Neuronal stem cell (in vitro differentiated cells): Measurements from ENCODE around the gene GSE1.

Source experiments
- DNase-seq: peaks from one replicate; pipeline ENCODE4 v3.0.0-alpha.2; 2013; ENCODE audit warnings: low spot score
- H2AFZ ChIP-seq: one replicate; pipeline ENCODE4 v1.6.1; 2013; ENCODE audit warnings: mild to moderate bottlenecking, low read length, inconsistent platforms
- H2AK5ac ChIP-seq: 2 replicates; pipeline ENCODE4 v1.6.1; 2013; ENCODE audit warnings: low read depth, mild to moderate bottlenecking, inconsistent platforms, low read length, moderate library complexity, mixed read lengths
- H2BK120ac ChIP-seq: 2 replicates; pipeline ENCODE4 v1.6.1; 2013; ENCODE audit warnings: low read depth, mild to moderate bottlenecking, inconsistent platforms, low read length, moderate library complexity, mixed read lengths
- H2BK12ac ChIP-seq: one replicate; pipeline ENCODE4 v1.6.1; 2013; ENCODE audit warnings: low read length, inconsistent platforms
- H2BK15ac ChIP-seq: 2 replicates; pipeline ENCODE4 v1.6.1; 2013; ENCODE audit warnings: mild to moderate bottlenecking, low read length, inconsistent platforms, mixed read lengths
- H2BK5ac ChIP-seq: one replicate; pipeline ENCODE4 v1.6.1; 2013; ENCODE audit warnings: inconsistent platforms, mild to moderate bottlenecking, low read length, moderate library complexity
- H3K14ac ChIP-seq: one replicate; pipeline ENCODE4 v1.6.1; 2013; ENCODE audit warnings: low read length, inconsistent platforms
- H3K18ac ChIP-seq: 2 replicates; pipeline ENCODE4 v1.6.1; 2013; ENCODE audit warnings: low read length, inconsistent platforms
- H3K23ac ChIP-seq: 2 replicates; pipeline ENCODE4 v1.6.1; 2013; ENCODE audit warnings: low read depth, mild to moderate bottlenecking, mixed read lengths, low read length, inconsistent platforms; ENCODE audit not compliant: poor library complexity
- H3K27ac ChIP-seq: replicated peaks from 3 replicates; pipeline ENCODE4 v1.5.1; 2013; ENCODE audit warnings: low read length, inconsistent platforms
- H3K27me3 ChIP-seq, 3 experiments: 2 replicates each; pipeline ENCODE4 v1.6.1; 2013; ENCODE audit warnings: low read length in 3 of 3, mild to moderate bottlenecking in 2 of 3, inconsistent platforms in 1 of 3, low read depth in 1 of 3, mixed read lengths in 1 of 3, moderate library complexity in 1 of 3; ENCODE audit not compliant: control insufficient read depth in 3 of 3, insufficient read depth in 3 of 3
- H3K36me3 ChIP-seq, 2 donors: replicated peaks in 1 of 2; 2 replicates each; pipeline ENCODE4 v1.6.1; 2013; ENCODE audit warnings: low read length in 2 of 2; ENCODE audit not compliant: control insufficient read depth in 2 of 2, insufficient read depth in 2 of 2
- H3K4ac ChIP-seq: 2 replicates; pipeline ENCODE4 v1.6.1; 2013; ENCODE audit warnings: inconsistent platforms, mild to moderate bottlenecking, low read length, moderate library complexity
- H3K4me1 ChIP-seq, 2 donors: 1 replicate in 1 of 2; 2 replicates in 1 of 2; pipeline ENCODE4 v1.6.1; 2013; ENCODE audit warnings: low read length in 2 of 2, low read depth in 1 of 2; ENCODE audit not compliant: control insufficient read depth in 2 of 2, insufficient read depth in 1 of 2
- H3K4me2 ChIP-seq: one replicate; pipeline ENCODE4 v1.6.1; 2013; ENCODE audit warnings: mild to moderate bottlenecking, low read length, inconsistent platforms; ENCODE audit not compliant: insufficient read depth, poor library complexity, severe bottlenecking
- H3K4me3 ChIP-seq, 2 donors: 2 replicates each; pipeline ENCODE4 v1.5.1; 2013; ENCODE audit warnings: low read length in 2 of 2, mild to moderate bottlenecking in 2 of 2, inconsistent platforms in 1 of 2, moderate library complexity in 1 of 2
- H3K79me1 ChIP-seq: one replicate; pipeline ENCODE4 v1.6.1; 2013; ENCODE audit warnings: low read depth, mild to moderate bottlenecking, inconsistent platforms, low read length, moderate library complexity
- H3K9ac ChIP-seq: one replicate; pipeline ENCODE4 v1.6.1; 2013; ENCODE audit warnings: mild to moderate bottlenecking, low read depth, low read length, inconsistent platforms; ENCODE audit not compliant: poor library complexity
- H3K9me3 ChIP-seq, 2 donors: replicated peaks in 1 of 2; 2 replicates each; pipeline versions ENCODE3 to v1.6.1; 2013; ENCODE audit warnings: low read length in 2 of 2, mild to moderate bottlenecking in 2 of 2, inconsistent platforms in 1 of 2, low read depth in 1 of 2, mixed read lengths in 1 of 2, moderate library complexity in 1 of 2; ENCODE audit not compliant: control insufficient read depth in 2 of 2, insufficient read depth in 1 of 2
- H4K8ac ChIP-seq: one replicate; pipeline ENCODE4 v1.6.1; 2013; ENCODE audit warnings: low read depth, mild to moderate bottlenecking, inconsistent platforms, low read length, moderate library complexity
- H4K91ac ChIP-seq: one replicate; pipeline ENCODE4 v1.6.1; 2013; ENCODE audit warnings: low read length, low read depth, mild to moderate bottlenecking, inconsistent platforms; ENCODE audit not compliant: poor library complexity
- WGBS, 2 donors: extraction: QIAGEN DNeasy Blood & Tissue Kit; methylation state at CpG; one replicate each; pipeline ENCODE4 v1.1.7; 2013; ENCODE audit warnings: missing lambda C conversion rate in 2 of 2, mixed read lengths in 1 of 2; ENCODE audit not compliant: insufficient read length in 2 of 2, insufficient replicate concordance in 1 of 2; ENCODE audit errors: extremely low coverage in 2 of 2; 5-methylcytosine and 5-hydroxymethylcytosine counted together

Gene GSE1

DNA sequence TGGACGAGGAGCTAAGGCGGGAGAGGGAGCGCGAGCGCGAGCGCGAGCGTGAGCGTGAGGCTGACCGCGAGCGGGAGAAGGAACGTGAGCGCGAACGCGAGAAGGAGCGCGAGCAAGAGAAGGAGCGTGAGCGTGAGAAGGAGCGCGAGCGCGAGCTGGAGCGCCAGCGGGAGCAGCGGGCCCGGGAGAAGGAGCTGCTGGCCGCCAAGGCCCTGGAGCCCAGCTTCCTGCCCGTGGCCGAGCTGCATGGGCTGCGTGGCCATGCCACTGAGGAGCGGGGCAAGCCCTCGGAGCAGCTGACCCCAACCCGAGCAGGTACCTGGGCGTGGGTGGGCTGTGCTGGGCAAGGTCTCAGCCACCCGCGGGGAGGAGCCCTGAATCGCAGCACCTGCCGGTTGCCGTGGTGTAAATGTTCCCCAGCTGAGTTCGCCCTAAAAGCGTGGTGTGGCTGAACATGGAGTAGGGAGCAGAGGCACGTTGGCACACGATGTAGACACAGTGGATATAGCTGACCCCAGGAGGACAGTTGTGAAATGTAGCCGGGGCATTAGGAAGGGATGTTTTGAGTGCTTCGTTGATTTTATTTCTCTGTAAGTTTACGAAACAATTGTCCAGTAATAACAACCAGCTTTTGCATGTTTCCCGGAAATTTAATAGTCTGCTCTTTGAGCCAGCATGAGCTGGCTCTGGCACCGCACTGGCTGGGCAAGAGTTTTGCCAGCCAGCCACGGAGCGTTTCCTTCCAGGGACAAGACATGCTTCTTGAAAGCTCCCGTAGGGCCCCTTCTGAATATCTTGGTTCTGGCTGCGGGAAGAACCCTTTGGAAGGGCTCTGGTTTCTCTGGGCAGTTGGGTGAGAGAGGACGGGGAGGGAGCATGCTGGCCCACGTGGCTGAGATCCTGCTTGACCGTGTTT, 43.5 kb downstream of the GSE1 start:
- Histone ChIP-seq H3K79me1 (peaks cover 11% of the 10 kb centered on the region), H3K4me1 (peaks cover 20 to 28% of the 10 kb centered on the region in 2 donors)

DNA sequence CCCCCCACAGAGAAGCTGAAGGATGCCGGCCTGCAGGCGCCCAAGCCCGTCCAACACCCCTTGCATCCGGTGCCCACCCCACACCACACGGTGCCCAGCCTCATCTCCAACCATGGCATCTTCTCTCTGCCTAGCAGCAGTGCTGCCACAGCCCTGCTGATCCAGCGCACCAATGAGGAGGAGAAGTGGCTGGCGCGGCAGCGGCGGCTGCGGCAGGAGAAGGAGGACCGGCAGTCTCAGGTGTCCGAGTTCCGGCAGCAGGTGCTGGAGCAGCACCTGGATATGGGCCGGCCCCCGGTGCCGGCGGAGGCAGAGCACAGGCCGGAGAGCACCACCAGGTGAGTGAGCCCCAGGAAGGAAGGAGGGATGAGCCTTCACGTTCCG, 44.1 kb downstream of the GSE1 start:
- peaks cover 23 to 80% of the 10 kb centered on the region in 2 donors for H3K36me3 ChIP-seq
- no peak overlapping the region for H2BK12ac ChIP-seq
- no peak overlapping the region for H4K91ac ChIP-seq
- no peaks in the 10 kb centered on the region for H3K9me3 ChIP-seq
- no peak for DNase-seq
- no peak overlapping the region for H2AFZ ChIP-seq
- peaks cover 21 to 28% of the 10 kb centered on the region in 2 donors for H3K4me1 ChIP-seq
- peaks cover 11% of the 10 kb centered on the region for H3K79me1 ChIP-seq
- no peak overlapping the region for H3K4ac ChIP-seq
- H4K8ac ChIP-seq: no peak overlapping the region
- H3K9ac ChIP-seq: peak overlapping the region; percentile 12
- H3K14ac ChIP-seq: peak overlapping the region; percentile 90
- no peak overlapping the region for H2AK5ac ChIP-seq
- H3K27me3 ChIP-seq: no peaks in the 10 kb centered on the region
- H3K18ac ChIP-seq: peak overlapping the region; percentile 13
- peak overlapping the region in 1 of 2 donors; percentile 50 for H3K4me3 ChIP-seq
- no peak overlapping the region for H3K27ac ChIP-seq
- H3K4me2 ChIP-seq: no peak overlapping the region
- no peak overlapping the region for H2BK120ac ChIP-seq
- H2BK5ac ChIP-seq: no peak overlapping the region
- no CpG with 5 or more reads among the region's 21 CpGs for WGBS, 2 donors
- no peak overlapping the region for H2BK15ac ChIP-seq
- H3K23ac ChIP-seq: peak overlapping the region; percentile 34

More for the DNA sequence above, 43.5 kb downstream of the GSE1 start:
- Histone ChIP-seq H3K4ac (no peak overlapping the region), H2BK120ac (no peak overlapping the region), H3K23ac (peak overlapping the region; percentile 34), H4K91ac (no peak overlapping the region), H2BK15ac (no peak overlapping the region), H3K14ac (peak overlapping the region; percentile 90), H2AK5ac (no peak overlapping the region), H3K27ac (no peak overlapping the region), H3K4me3 (no peak overlapping the region), H3K9me3 (no peaks in the 10 kb centered on the region), H3K36me3 (peaks cover 25 to 86% of the 10 kb centered on the region in 2 donors), H2BK12ac (peak overlapping the region; percentile 2), H4K8ac (no peak overlapping the region), H3K4me2 (no peak overlapping the region), H3K18ac (peak overlapping the region; percentile 76), H2BK5ac (peak overlapping the region; percentile 75), H3K27me3 (no peaks in the 10 kb centered on the region), H2AFZ (no peak overlapping the region), H3K9ac (no peak overlapping the region)
- no peak for DNase-seq
- 100% methylated on average over 19 of the region's 59 CpGs; no CpG with 5 or more reads in 1 of the 2 donors for WGBS, 2 donors

- peaks cover 11% of the 10 kb centered on the region for H3K79me1 ChIP-seq
- H2AFZ ChIP-seq: no peak overlapping the region
- no peak overlapping the region for H2BK12ac ChIP-seq
- H2BK5ac ChIP-seq: no peak overlapping the region
- no peak overlapping the region for H4K91ac ChIP-seq
- no peak overlapping the region for H4K8ac ChIP-seq
- H2BK120ac ChIP-seq: no peak overlapping the region
- H3K9ac ChIP-seq: no peak overlapping the region
- no peak overlapping the region for H2AK5ac ChIP-seq
- DNase-seq: no peak
- H3K18ac ChIP-seq: no peak overlapping the region
- H3K36me3 ChIP-seq: peaks cover 23 to 83% of the 10 kb centered on the region in 2 donors
- H3K27ac ChIP-seq: no peak overlapping the region
- H3K9me3 ChIP-seq: no peaks in the 10 kb centered on the region
- peaks cover 23 to 30% of the 10 kb centered on the region in 2 donors for H3K4me1 ChIP-seq
- H3K4me3 ChIP-seq: no peak overlapping the region
- no peak overlapping the region for H2BK15ac ChIP-seq
- no peak overlapping the region for H3K14ac ChIP-seq
- no peak overlapping the region for H3K4me2 ChIP-seq
- H3K27me3 ChIP-seq: no peaks in the 10 kb centered on the region
- H3K23ac ChIP-seq: no peak overlapping the region
- H3K4ac ChIP-seq: no peak overlapping the region
- WGBS, 2 donors: no CpG with 5 or more reads among the region's 3 CpGs
These were observed 44.9 kb downstream of the GSE1 start for GRCh38 chr16:85657996-85658395.

- H2AK5ac ChIP-seq: peak overlapping the region; percentile 37
- H3K23ac ChIP-seq: no peak overlapping the region
- H3K4ac ChIP-seq: peak overlapping the region; percentile 53
- no peak overlapping the region for H3K9ac ChIP-seq
- no peak overlapping the region for H3K4me2 ChIP-seq
- H3K27ac ChIP-seq: no peak overlapping the region
- no CpG with 5 or more reads among the region's 18 CpGs for WGBS, 2 donors
- no peak for DNase-seq
- H3K4me1 ChIP-seq: peaks cover 28 to 35% of the 10 kb centered on the region in 2 donors
- no peak overlapping the region for H3K14ac ChIP-seq
- no peak overlapping the region for H4K91ac ChIP-seq
- no peak overlapping the region for H2BK5ac ChIP-seq
- H2AFZ ChIP-seq: no peak overlapping the region
- H3K27me3 ChIP-seq: no peaks in the 10 kb centered on the region
- H3K9me3 ChIP-seq: no peaks in the 10 kb centered on the region
- peak overlapping the region; percentile 58 for H2BK12ac ChIP-seq
- no peak overlapping the region for H2BK120ac ChIP-seq
- no peak overlapping the region for H2BK15ac ChIP-seq
- H3K18ac ChIP-seq: no peak overlapping the region
- peaks cover 11% of the 10 kb centered on the region for H3K79me1 ChIP-seq
- H4K8ac ChIP-seq: peak overlapping the region; percentile 43
- peaks cover 24 to 85% of the 10 kb centered on the region in 2 donors for H3K36me3 ChIP-seq
- no peak overlapping the region for H3K4me3 ChIP-seq
These were observed 45.6 kb downstream of the GSE1 start for GRCh38 chr16:85658504-85659326.
